T-helper 9 cell (primary cell): ENCODE results near the gene C1orf167.

Experiments used
- DNase-seq: peaks from one replicate; pipeline ENCODE4 v3.0.0-alpha.2; 2020

C1orf167 gene

GRCh38 chr1:11838349-11839272 is 76.6 kb downstream of the C1orf167 start:
- DNase-seq = peak; percentile 68
